Liver (tissue), 9 donors: ENCODE data around the gene LDB3. TPM values are rescaled to one million over a fixed set of nuclear protein-coding genes. Genes with fewer than 3 reads are reported as not detected.

ENCODE experiments used
- DNase-seq: peaks from one replicate; pipeline ENCODE4 v3.0.0-alpha.2; 2017; ENCODE audit warnings: low spot score
- H3K27ac ChIP-seq, 2 donors: one replicate each; pipeline ENCODE4 v1.7.0; 2013; ENCODE audit warnings: inconsistent platforms in 2 of 2, low read length in 2 of 2, control low read depth in 1 of 2, low read depth in 1 of 2, mild to moderate bottlenecking in 1 of 2
- H3K27me3 ChIP-seq, 4 donors: one replicate each; pipeline versions ENCODE4 v1.6.1 to v1.7.0; 2013; ENCODE audit warnings: low read length in 3 of 4, inconsistent platforms in 1 of 4, mild to moderate bottlenecking in 1 of 4, moderate library complexity in 1 of 4; ENCODE audit not compliant: control insufficient read depth in 4 of 4, insufficient read depth in 4 of 4
- H3K36me3 ChIP-seq, 4 donors: one replicate each; pipeline versions ENCODE4 v1.6.1 to v1.7.0; 2013; ENCODE audit warnings: low read length in 3 of 4, mild to moderate bottlenecking in 3 of 4, low read depth in 1 of 4, moderate library complexity in 1 of 4; ENCODE audit not compliant: control insufficient read depth in 4 of 4, insufficient read depth in 3 of 4
- H3K4me1 ChIP-seq, 4 donors: one replicate each; pipeline versions ENCODE4 v1.6.1 to v1.7.0; 2013; ENCODE audit warnings: low read length in 3 of 4, mild to moderate bottlenecking in 3 of 4, moderate library complexity in 1 of 4; ENCODE audit not compliant: control insufficient read depth in 4 of 4, insufficient read depth in 4 of 4
- H3K4me3 ChIP-seq, 3 donors: one replicate each; pipeline versions ENCODE4 v1.6.1 to v1.7.0; 2013; ENCODE audit warnings: low read length in 3 of 3, control low read depth in 1 of 3, low read depth in 1 of 3, mild to moderate bottlenecking in 1 of 3
- H3K9ac ChIP-seq, 2 donors: one replicate each; pipeline ENCODE4 v1.7.0; 2013; ENCODE audit warnings: low read length in 2 of 2, mild to moderate bottlenecking in 2 of 2, moderate library complexity in 2 of 2, control low read depth in 1 of 2, low read depth in 1 of 2
- H3K9me3 ChIP-seq, 4 donors: one replicate each; pipeline versions ENCODE4 v1.6.1 to v1.7.0; 2013; ENCODE audit warnings: low read length in 3 of 4; ENCODE audit not compliant: control insufficient read depth in 4 of 4
- ATF3 ChIP-seq: IDR thresholded peaks from 2 replicates; pipeline ENCODE4 v1.6.1; 2016; ENCODE audit warnings: antibody characterized with exemption
- CTCF ChIP-seq: fragments of 150-350 bp; IDR thresholded peaks from 2 replicates; pipeline ENCODE4 v1.5.1; 2017; ENCODE audit warnings: improper control_type of control experiment, low read depth, low read length; ENCODE audit not compliant: missing input control
- EGR1 ChIP-seq, 2 donors: IDR thresholded peaks; 2 replicates each; pipeline ENCODE4 v1.6.1; 2016 to 2018; ENCODE audit warnings: antibody characterized with exemption in 2 of 2, low read depth in 2 of 2
- FOXA1 ChIP-seq: IDR thresholded peaks from 2 replicates; pipeline ENCODE4 v1.6.1; 2016; ENCODE audit warnings: antibody characterized with exemption
- FOXA2 ChIP-seq: IDR thresholded peaks from 2 replicates; pipeline ENCODE4 v1.6.1; 2016; ENCODE audit warnings: antibody characterized with exemption
- GABPA ChIP-seq, 2 donors: IDR thresholded peaks in 1 of 2; conservative IDR thresholded peaks in 1 of 2; 2 replicates each; pipeline ENCODE4 v1.6.1; 2016; ENCODE audit warnings: antibody characterized with exemption in 2 of 2, mild to moderate bottlenecking in 1 of 2, moderate library complexity in 1 of 2
- HNF4G ChIP-seq: IDR thresholded peaks from 2 replicates; pipeline ENCODE4 v1.6.1; 2016; ENCODE audit warnings: antibody characterized with exemption
- JUND ChIP-seq, 2 donors: IDR thresholded peaks; 2 replicates each; pipeline ENCODE4 v1.6.1; 2016; ENCODE audit warnings: antibody characterized with exemption in 2 of 2
- MAX ChIP-seq: IDR thresholded peaks from 2 replicates; pipeline ENCODE4 v1.6.1; 2016; ENCODE audit warnings: antibody characterized with exemption
- NR2F2 ChIP-seq: IDR thresholded peaks from 2 replicates; pipeline ENCODE4 v1.6.1; 2016; ENCODE audit warnings: antibody characterized with exemption
- RAD21 ChIP-seq, 2 donors: IDR thresholded peaks; 2 replicates each; pipeline ENCODE4 v1.6.1; 2016; ENCODE audit warnings: antibody characterized with exemption in 2 of 2, mild to moderate bottlenecking in 2 of 2
- REST ChIP-seq: IDR thresholded peaks from 2 replicates; pipeline ENCODE4 v1.6.1; 2016; ENCODE audit warnings: antibody characterized with exemption, mild to moderate bottlenecking
- RXRA ChIP-seq, 2 donors: IDR thresholded peaks; 2 replicates each; pipeline ENCODE4 v1.6.1; 2017 to 2018; ENCODE audit warnings: antibody characterized with exemption in 2 of 2, mild to moderate bottlenecking in 1 of 2
- SP1 ChIP-seq: IDR thresholded peaks from 2 replicates; pipeline ENCODE4 v1.6.1; 2018; ENCODE audit warnings: antibody characterized with exemption, mild to moderate bottlenecking
- TAF1 ChIP-seq: conservative IDR thresholded peaks from 2 replicates; pipeline ENCODE4 v1.6.1; 2016; ENCODE audit warnings: antibody characterized with exemption, mild to moderate bottlenecking
- YY1 ChIP-seq: IDR thresholded peaks from 2 replicates; pipeline ENCODE4 v1.6.1; 2016; ENCODE audit warnings: antibody characterized with exemption, mild to moderate bottlenecking
- ZBTB33 ChIP-seq: IDR thresholded peaks from 2 replicates; pipeline ENCODE4 v1.6.1; 2016; ENCODE audit warnings: antibody characterized with exemption
- WGBS: extraction: QIAGEN DNeasy Blood & Tissue Kit; methylation state at CpG from one replicate; pipeline ENCODE4 v1.1.7; 2013; 5-methylcytosine and 5-hydroxymethylcytosine counted together
- polyA plus RNA-seq, 2 donors: library from polyadenylated mRNA; stranded (reverse) in 1 of 2; unstranded in 1 of 2; fragments of 200-250 nt in 1 of 2; fragments of >200 nt in 1 of 2; fragmentation: Nextera tagmentation in 1 of 2; extraction: Ambion mirVana in 1 of 2; gene quantifications; one replicate each; pipeline versions ENCODE4 v1.2.1 to v1.2.3, GENCODE V29; 2013 to 2015
- total RNA-seq, 2 donors: library from RNA; depleted of rRNA; stranded (reverse); fragments of >200 nt; gene quantifications; one replicate each; pipeline ENCODE4 v1.2.3, GENCODE V29; 2014
- donor health status: healthy.
- donor health status: healthy.
- donor health status: healthy.
- donor health status: healthy.
- donor health status: healthy.

LDB3 gene
- total and polyA plus RNA-seq, 4 donors = 0.09 to 0.42 (median 0.15) TPM; not detected in 1

- 91% methylated on average over 17 of the region's 17 CpGs for WGBS
- Histone ChIP-seq H3K9ac (no peak overlapping the region), H3K9me3 (no peaks in the 10 kb centered on the region), H3K4me1 (no peaks in the 10 kb centered on the region), H3K27ac (no peak overlapping the region), H3K27me3 (no peaks in the 10 kb centered on the region), H3K4me3 (no peak overlapping the region), H3K36me3 (no peaks in the 10 kb centered on the region)
- TF ChIP-seq CTCF = no peak
- no peak for TF ChIP-seq SP1
- TF ChIP-seq GABPA (IDR thresholded peaks at IDR 0.05 in 1 of 2, conservative IDR thresholded peaks at IDR 0.05 in 1 of 2) = no peak
- TF ChIP-seq EGR1 (IDR thresholded peaks at IDR 0.05; ENCODE audit: low read depth in 2 of 2) = no peak
- DNase-seq = no peak
Measured at GRCh38 chr10:86659721-86660453, 8.4 kb upstream of the LDB3 start.

- Histone ChIP-seq H3K9ac (no peak overlapping the region), H3K4me3 (no peak overlapping the region), H3K27me3 (no peaks in the 10 kb centered on the region), H3K4me1 (no peaks in the 10 kb centered on the region), H3K36me3 (no peaks in the 10 kb centered on the region), H3K27ac (no peak overlapping the region), H3K9me3 (no peaks in the 10 kb centered on the region)
- no peak for DNase-seq
- TF ChIP-seq NR2F2 = peak; percentile 23
- no peak for TF ChIP-seq RXRA (IDR thresholded peaks at IDR 0.05)
- 80% methylated on average over 17 of the region's 17 CpGs for WGBS
Measured at GRCh38 chr10:86661161-86662025, 6.9 kb upstream of the LDB3 start.

GRCh38 chr10:86662186-86663045 is 5.9 kb upstream of the LDB3 start:
- Histone ChIP-seq H3K27ac (no peak overlapping the region), H3K9ac (no peak overlapping the region)
- WGBS = 91% methylated on average over 19 of the region's 19 CpGs
- TF ChIP-seq ZBTB33 (no peak), ATF3 (no peak), NR2F2 (no peak), REST (no peak), HNF4G (no peak), GABPA (IDR thresholded peaks at IDR 0.05 in 1 of 2, conservative IDR thresholded peaks at IDR 0.05 in 1 of 2) (no peak), YY1 (no peak), JUND (IDR thresholded peaks at IDR 0.05) (no peak), FOXA1 (no peak), FOXA2 (no peak), SP1 (no peak), TAF1 (no peak), RXRA (IDR thresholded peaks at IDR 0.05) (no peak), MAX (no peak), RAD21 (IDR thresholded peaks at IDR 0.05) (no peak)

More at GRCh38 chr10:86662186-86663045, 5.9 kb upstream of the LDB3 start:
- H3K4me3 ChIP-seq = no peak overlapping the region
- no peaks in the 10 kb centered on the region for H3K27me3 ChIP-seq
- no peaks in the 10 kb centered on the region for H3K4me1 ChIP-seq
- no peaks in the 10 kb centered on the region for H3K9me3 ChIP-seq
- no peak for DNase-seq
- H3K36me3 ChIP-seq = no peaks in the 10 kb centered on the region
